H9 (cell line): ENCODE data around the gene POLA1. TPM values are rescaled to one million over a fixed set of nuclear protein-coding genes. Genes with fewer than 3 reads are reported as not detected.

ENCODE experiments used
- DNase-seq: peaks from one replicate; pipeline ENCODE4 v3.0.0-alpha.2; 2017
- H2AFZ ChIP-seq: one replicate; pipeline ENCODE4 v1.6.1; 2013; ENCODE audit warnings: mild to moderate bottlenecking, low read length, control low read depth, moderate library complexity
- H2AK5ac ChIP-seq: 2 replicates; pipeline ENCODE4 v1.6.1; 2013; ENCODE audit warnings: low read length, control low read depth, mixed read lengths; ENCODE audit not compliant: insufficient read length
- H2BK120ac ChIP-seq: one replicate; pipeline ENCODE4 v1.6.1; 2013; ENCODE audit warnings: low read depth, mild to moderate bottlenecking, low read length, control low read depth, inconsistent platforms; ENCODE audit not compliant: poor library complexity, severe bottlenecking
- H2BK12ac ChIP-seq: 2 replicates; pipeline ENCODE4 v1.6.1; 2013; ENCODE audit warnings: low read length, control low read depth, mixed read lengths, low read depth; ENCODE audit not compliant: insufficient read length
- H2BK15ac ChIP-seq: 2 replicates; pipeline ENCODE4 v1.6.1; 2013; ENCODE audit warnings: low read depth, low read length, control low read depth
- H2BK20ac ChIP-seq: one replicate; pipeline ENCODE4 v1.6.1; 2013; ENCODE audit warnings: low read depth, mild to moderate bottlenecking, low read length, control low read depth, inconsistent platforms; ENCODE audit not compliant: poor library complexity, severe bottlenecking
- H2BK5ac ChIP-seq: 2 replicates; pipeline ENCODE4 v1.6.1; 2013; ENCODE audit warnings: low read length, control low read depth, mixed read lengths; ENCODE audit not compliant: insufficient read length
- H3K14ac ChIP-seq: 2 replicates; pipeline ENCODE4 v1.6.1; 2013; ENCODE audit warnings: low read length, control low read depth; ENCODE audit not compliant: insufficient read depth
- H3K18ac ChIP-seq: 2 replicates; pipeline ENCODE4 v1.6.1; 2013; ENCODE audit warnings: low read depth, mild to moderate bottlenecking, mixed read lengths, low read length, control low read depth; ENCODE audit not compliant: insufficient read length
- H3K23ac ChIP-seq: 2 replicates; pipeline ENCODE4 v1.6.1; 2013; ENCODE audit warnings: low read length, control low read depth, mixed read lengths, low read depth; ENCODE audit not compliant: insufficient read length
- H3K23me2 ChIP-seq: 2 replicates; pipeline ENCODE4 v1.6.1; 2013; ENCODE audit warnings: low read depth, mild to moderate bottlenecking, mixed read lengths, low read length, control low read depth; ENCODE audit not compliant: insufficient read length, poor library complexity, severe bottlenecking
- H3K27ac ChIP-seq: 2 replicates; pipeline ENCODE4 v1.5.1; 2013; ENCODE audit warnings: low read length, control low read depth, mixed read lengths, low read depth; ENCODE audit not compliant: insufficient read length
- H3K27me3 ChIP-seq: 2 replicates; pipeline ENCODE4 v1.6.1; 2013; ENCODE audit warnings: low read length, control low read depth, inconsistent platforms; ENCODE audit not compliant: insufficient read depth
- H3K4ac ChIP-seq: 2 replicates; pipeline ENCODE4 v1.6.1; 2013; ENCODE audit warnings: low read depth, mild to moderate bottlenecking, control low read depth, inconsistent platforms, low read length, moderate library complexity
- H3K4me1 ChIP-seq: 2 replicates; pipeline ENCODE4 v1.6.1; 2013; ENCODE audit warnings: low read length, control low read depth, inconsistent platforms; ENCODE audit not compliant: insufficient read depth
- H3K4me2 ChIP-seq: 2 replicates; pipeline ENCODE4 v1.6.1; 2013; ENCODE audit warnings: low read length, control low read depth, mixed read lengths; ENCODE audit not compliant: insufficient read length, insufficient read depth
- H3K56ac ChIP-seq: 2 replicates; pipeline ENCODE4 v1.6.1; 2013; ENCODE audit warnings: low read depth, mild to moderate bottlenecking, mixed read lengths, low read length, control low read depth; ENCODE audit not compliant: insufficient read length
- H3K79me1 ChIP-seq: 2 replicates; pipeline ENCODE4 v1.6.1; 2013; ENCODE audit warnings: low read depth, mild to moderate bottlenecking, moderate library complexity, low read length, control low read depth, inconsistent platforms; ENCODE audit not compliant: insufficient read depth, poor library complexity, severe bottlenecking
- H3K79me2 ChIP-seq: 2 replicates; pipeline ENCODE4 v1.6.1; 2013; ENCODE audit warnings: low read length, control low read depth, inconsistent platforms; ENCODE audit not compliant: insufficient read depth
- H3K9ac ChIP-seq: 2 replicates; pipeline ENCODE4 v1.6.1; 2013; ENCODE audit warnings: low read length, control low read depth, mixed read lengths; ENCODE audit not compliant: insufficient read length; ENCODE audit errors: extremely low read depth
- H3K9me3 ChIP-seq: one replicate; pipeline ENCODE4 v1.6.1; 2013; ENCODE audit warnings: low read depth, low read length, inconsistent platforms; ENCODE audit not compliant: control insufficient read depth
- H3T11ph ChIP-seq: one replicate; pipeline ENCODE4 v1.6.1; 2013; ENCODE audit warnings: mild to moderate bottlenecking, low read length, control low read depth, inconsistent platforms
- H4K20me1 ChIP-seq: one replicate; pipeline ENCODE4 v1.6.1; 2013; ENCODE audit not compliant: control insufficient read depth, insufficient read length, insufficient read depth
- H4K5ac ChIP-seq: 2 replicates; pipeline ENCODE4 v1.6.1; 2013; ENCODE audit warnings: low read depth, mild to moderate bottlenecking, mixed read lengths, low read length, control low read depth; ENCODE audit not compliant: insufficient read length
- H4K8ac ChIP-seq: replicated peaks from 2 replicates; pipeline ENCODE4 v1.6.1; 2013; ENCODE audit warnings: low read length, control low read depth, mixed read lengths, low read depth; ENCODE audit not compliant: insufficient read length
- H4K91ac ChIP-seq: 2 replicates; pipeline ENCODE4 v1.6.1; 2013; ENCODE audit warnings: low read depth, mild to moderate bottlenecking, moderate library complexity, mixed read lengths, low read length, control low read depth; ENCODE audit not compliant: insufficient read length
- H3K27ac Mint-ChIP-seq, 3 experiments: 2 replicates in 2 of 3; 3 replicates in 1 of 3; pipeline ENCODE4 v1.8.0; 2020 to 2021; ENCODE audit warnings: mixed read lengths in 3 of 3, mild to moderate bottlenecking in 1 of 3, moderate library complexity in 1 of 3
- H3K27me3 Mint-ChIP-seq: 2 replicates; pipeline ENCODE4 v1.8.0; 2021; ENCODE audit warnings: low read depth, mild to moderate bottlenecking, moderate library complexity, mixed read lengths
- H3K36me3 Mint-ChIP-seq, 3 experiments: 2 replicates in 2 of 3; 3 replicates in 1 of 3; pipeline ENCODE4 v1.8.0; 2020 to 2021; ENCODE audit warnings: low read depth in 3 of 3, mixed read lengths in 3 of 3; ENCODE audit not compliant: insufficient read depth in 1 of 3
- H3K4me1 Mint-ChIP-seq, 2 experiments: 2 replicates each; pipeline ENCODE4 v1.8.0; 2020; ENCODE audit warnings: mixed read lengths in 2 of 2
- H3K4me3 Mint-ChIP-seq, 2 experiments: 2 replicates in 1 of 2; 3 replicates in 1 of 2; pipeline ENCODE4 v1.8.0; 2020 to 2021; ENCODE audit warnings: mild to moderate bottlenecking in 2 of 2, mixed read lengths in 2 of 2, moderate library complexity in 1 of 2
- H3K9me3 Mint-ChIP-seq, 2 experiments: 2 replicates in 1 of 2; 3 replicates in 1 of 2; pipeline ENCODE4 v1.8.0; 2020; ENCODE audit warnings: mild to moderate bottlenecking in 2 of 2, mixed read lengths in 2 of 2, moderate library complexity in 1 of 2
- WGBS: extraction: QIAGEN DNeasy Blood & Tissue Kit; methylation state at CpG from one replicate; pipeline ENCODE4 v1.1.7; 2013; ENCODE audit warnings: missing lambda C conversion rate, low lambda C conversion rate, mixed read lengths; ENCODE audit not compliant: insufficient read length; ENCODE audit errors: extremely low coverage; 5-methylcytosine and 5-hydroxymethylcytosine counted together
- total RNA-seq: library from RNA; stranded (reverse); gene quantifications from 2 replicates; pipeline ENCODE4 v1.2.1, GENCODE V29; 2021
- TF ChIP-seq, protein P1 (sequence below): fragments of 200-600 bp; sonication (generic); conservative IDR thresholded peaks from 3 replicates; pipeline ENCODE4 v1.8.0; 2021; ENCODE audit warnings: antibody characterized with exemption, mild to moderate bottlenecking

Gene POLA1
- total RNA-seq, 1 experiment from 2014 or later, result 60.2 TPM

DNA sequence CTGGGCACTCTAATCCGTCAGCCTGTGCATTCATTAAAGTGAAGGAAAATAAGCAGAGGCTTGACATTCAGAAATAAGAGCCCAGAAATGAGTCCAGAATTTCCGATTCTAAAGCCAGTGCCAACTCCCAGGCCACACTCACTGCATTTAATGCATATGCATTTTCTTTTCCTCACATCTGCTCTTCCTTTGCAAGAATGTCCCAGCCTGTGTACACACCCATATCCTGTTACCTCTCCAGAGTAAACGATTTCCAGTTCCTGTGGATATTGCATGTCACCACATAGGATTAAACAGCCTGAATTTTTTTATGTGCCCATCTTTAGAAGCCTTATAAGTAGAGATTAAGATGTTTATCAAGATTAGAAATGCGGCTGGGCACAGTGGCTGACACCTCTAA lies 294.6 kb downstream of the POLA1 start:
- H3K27me3 Mint-ChIP-seq, result no peaks in the 10 kb centered on the region
- no peak overlapping the region for H2BK15ac ChIP-seq
- H2BK5ac ChIP-seq, result no peak overlapping the region
- H3K4ac ChIP-seq, result no peak overlapping the region
- no peak overlapping the region for H3K18ac ChIP-seq
- H3K27ac Mint-ChIP-seq, result no peak overlapping the region; a peak in 1 of 7 replicates
- no peak overlapping the region for H2AK5ac ChIP-seq
- no peak overlapping the region for H3K27ac ChIP-seq
- H3K9me3 ChIP-seq, result no peaks in the 10 kb centered on the region
- H2BK20ac ChIP-seq, result no peak overlapping the region
- peaks cover 3% of the 10 kb centered on the region; the same call in 1 of the 2 replicates for H3K4me1 ChIP-seq
- no peak overlapping the region for H4K5ac ChIP-seq
- H3K79me1 ChIP-seq, result no peaks in the 10 kb centered on the region
- H3K14ac ChIP-seq, result no peak overlapping the region
- H3K27me3 ChIP-seq, result no peaks in the 10 kb centered on the region
- no peak for DNase-seq
- no peak overlapping the region for H3T11ph ChIP-seq
- H4K8ac ChIP-seq, result no peak overlapping the region
- H3K23ac ChIP-seq, result no peak overlapping the region
- no peaks in the 10 kb centered on the region for H4K20me1 ChIP-seq
- no peak overlapping the region for H2AFZ ChIP-seq
- no peaks in the 10 kb centered on the region for H3K79me2 ChIP-seq
- peaks cover 0 to 4% (median 4%) of the 10 kb centered on the region in 3 experiments; a peak in 1 of 7 replicates for H3K36me3 Mint-ChIP-seq
- no peaks in the 10 kb centered on the region for H3K9me3 Mint-ChIP-seq
- TF ChIP-seq, protein P1, sequence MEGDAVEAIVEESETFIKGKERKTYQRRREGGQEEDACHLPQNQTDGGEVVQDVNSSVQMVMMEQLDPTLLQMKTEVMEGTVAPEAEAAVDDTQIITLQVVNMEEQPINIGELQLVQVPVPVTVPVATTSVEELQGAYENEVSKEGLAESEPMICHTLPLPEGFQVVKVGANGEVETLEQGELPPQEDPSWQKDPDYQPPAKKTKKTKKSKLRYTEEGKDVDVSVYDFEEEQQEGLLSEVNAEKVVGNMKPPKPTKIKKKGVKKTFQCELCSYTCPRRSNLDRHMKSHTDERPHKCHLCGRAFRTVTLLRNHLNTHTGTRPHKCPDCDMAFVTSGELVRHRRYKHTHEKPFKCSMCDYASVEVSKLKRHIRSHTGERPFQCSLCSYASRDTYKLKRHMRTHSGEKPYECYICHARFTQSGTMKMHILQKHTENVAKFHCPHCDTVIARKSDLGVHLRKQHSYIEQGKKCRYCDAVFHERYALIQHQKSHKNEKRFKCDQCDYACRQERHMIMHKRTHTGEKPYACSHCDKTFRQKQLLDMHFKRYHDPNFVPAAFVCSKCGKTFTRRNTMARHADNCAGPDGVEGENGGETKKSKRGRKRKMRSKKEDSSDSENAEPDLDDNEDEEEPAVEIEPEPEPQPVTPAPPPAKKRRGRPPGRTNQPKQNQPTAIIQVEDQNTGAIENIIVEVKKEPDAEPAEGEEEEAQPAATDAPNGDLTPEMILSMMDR, result no peak
- H2BK12ac ChIP-seq, result no peak overlapping the region
- no peaks in the 10 kb centered on the region for H3K23me2 ChIP-seq
- no peak overlapping the region for H3K4me3 Mint-ChIP-seq
- H3K4me2 ChIP-seq, result no peak overlapping the region
- H3K4me1 Mint-ChIP-seq, result peaks cover 22 to 33% of the 10 kb centered on the region in 2 experiments
- H3K56ac ChIP-seq, result no peak overlapping the region
- WGBS, result no CpG with 5 or more reads among the region's 4 CpGs
- no peak overlapping the region for H2BK120ac ChIP-seq
- H4K91ac ChIP-seq, result no peak overlapping the region
- no peak overlapping the region for H3K9ac ChIP-seq
